Thyroid gland (tissue), 4 donors: Measurements from ENCODE around the gene KISS1R.

ENCODE experiments used
- CTCF ChIP-seq, 6 experiments: fragments of 200-600 bp in 3 of 6; fragments of 450-650 bp in 3 of 6; sonication (generic) in 3 of 6; IDR thresholded peaks; one replicate each; pipeline ENCODE4 v1.5.1; 2016 to 2019; ENCODE audit warnings: antibody characterized with exemption in 6 of 6, mild to moderate bottlenecking in 2 of 6, inconsistent platforms in 1 of 6, moderate library complexity in 1 of 6
- POLR2A ChIP-seq, 2 donors: fragments of 450-650 bp; IDR thresholded peaks; one replicate each; pipeline ENCODE4 v1.6.1; 2017; ENCODE audit warnings: antibody characterized with exemption in 2 of 2, mild to moderate bottlenecking in 2 of 2, moderate library complexity in 1 of 2

DNA sequence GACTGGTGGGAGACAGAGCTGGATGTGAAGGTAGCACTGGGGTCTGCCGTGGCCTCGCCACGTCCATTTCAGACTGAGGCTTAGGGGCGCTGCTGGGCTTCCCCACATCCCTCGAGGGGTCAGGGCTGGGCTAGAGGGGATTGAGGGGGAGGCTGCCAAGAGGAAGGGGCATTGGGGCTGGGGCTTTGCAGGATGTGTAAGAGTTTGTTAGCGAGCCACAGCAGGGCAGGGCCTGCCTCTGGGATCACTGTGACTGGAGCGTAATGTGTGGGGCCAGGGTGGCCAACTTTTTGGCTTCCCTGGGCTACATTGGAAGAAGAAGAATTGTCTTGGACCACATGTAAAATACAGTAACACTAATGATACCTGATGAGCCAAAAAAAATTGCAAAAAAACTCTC, 22.8 kb downstream of the KISS1R start:
- no peak for TF ChIP-seq CTCF (IDR thresholded peaks at IDR 0.05)
- no peak for TF ChIP-seq POLR2A (IDR thresholded peaks at IDR 0.05)
